ENCODE results near the gene POLRMT. TPM values are rescaled to one million over a fixed set of nuclear protein-coding genes. Genes with fewer than 3 reads are reported as not detected.
"Not testable (repeated sequence)": the region's sequence is repeated elsewhere in the genome, so short reads cannot be mapped to it uniquely, and the experiment has no call there.

The POLRMT gene
- total RNA-seq, 4 donors from 2014 or later: 22.1 to 39.5 (median 28.1) TPM

- ATAC-seq: peak; percentile 20
- TF ChIP-seq, protein P1, sequence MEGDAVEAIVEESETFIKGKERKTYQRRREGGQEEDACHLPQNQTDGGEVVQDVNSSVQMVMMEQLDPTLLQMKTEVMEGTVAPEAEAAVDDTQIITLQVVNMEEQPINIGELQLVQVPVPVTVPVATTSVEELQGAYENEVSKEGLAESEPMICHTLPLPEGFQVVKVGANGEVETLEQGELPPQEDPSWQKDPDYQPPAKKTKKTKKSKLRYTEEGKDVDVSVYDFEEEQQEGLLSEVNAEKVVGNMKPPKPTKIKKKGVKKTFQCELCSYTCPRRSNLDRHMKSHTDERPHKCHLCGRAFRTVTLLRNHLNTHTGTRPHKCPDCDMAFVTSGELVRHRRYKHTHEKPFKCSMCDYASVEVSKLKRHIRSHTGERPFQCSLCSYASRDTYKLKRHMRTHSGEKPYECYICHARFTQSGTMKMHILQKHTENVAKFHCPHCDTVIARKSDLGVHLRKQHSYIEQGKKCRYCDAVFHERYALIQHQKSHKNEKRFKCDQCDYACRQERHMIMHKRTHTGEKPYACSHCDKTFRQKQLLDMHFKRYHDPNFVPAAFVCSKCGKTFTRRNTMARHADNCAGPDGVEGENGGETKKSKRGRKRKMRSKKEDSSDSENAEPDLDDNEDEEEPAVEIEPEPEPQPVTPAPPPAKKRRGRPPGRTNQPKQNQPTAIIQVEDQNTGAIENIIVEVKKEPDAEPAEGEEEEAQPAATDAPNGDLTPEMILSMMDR (IDR thresholded peaks at IDR 0.05): no peak
- Histone ChIP-seq H3K27ac (peak overlapping the region in 3 of 4 donors; percentile 77 to 81 (median 80)), H3K27me3 (no peaks in the 10 kb centered on the region), H3K4me1 (peaks cover 3 to 56% (median 18%) of the 10 kb centered on the region in 3 donors), H3K4me3 (peak overlapping the region; percentile 73 to 90), H3K9me3 (no peaks in the 10 kb centered on the region), H3K36me3 (peaks cover 0 to 37% of the 10 kb centered on the region in 2 donors)
- 6% methylated on average over 3 of the region's 35 CpGs; no CpG with 5 or more reads in 1 of the 2 donors for WGBS, 2 donors (ENCODE audit: low coverage in 1 of 2)
Observed at GRCh38 chr19:632579-633067, 714 bp downstream of the POLRMT start.

- Histone ChIP-seq H3K9me3 (no peaks in the 10 kb centered on the region), H3K36me3 (peaks cover 0 to 54% of the 10 kb centered on the region in 2 donors), H3K27me3 (no peaks in the 10 kb centered on the region), H3K27ac (no peak overlapping the region), H3K4me1 (peaks cover 3 to 56% (median 18%) of the 10 kb centered on the region in 3 donors), H3K4me3 (no peak overlapping the region)
- no peak for ATAC-seq
- TF ChIP-seq EP300 (IDR thresholded peaks at IDR 0.05): no peak
- TF ChIP-seq, protein P1 (IDR thresholded peaks at IDR 0.05): no peak
- TF ChIP-seq POLR2AphosphoS5 (IDR thresholded peaks at IDR 0.05): no peak
- TF ChIP-seq POLR2A (IDR thresholded peaks at IDR 0.05): no peak
- WGBS, 2 donors (ENCODE audit: low coverage in 1 of 2): 85 to 89% methylated on average over 3 to 13 of the region's 30 CpGs
Observed at GRCh38 chr19:629961-630714, 3.2 kb downstream of the POLRMT start.

DNA sequence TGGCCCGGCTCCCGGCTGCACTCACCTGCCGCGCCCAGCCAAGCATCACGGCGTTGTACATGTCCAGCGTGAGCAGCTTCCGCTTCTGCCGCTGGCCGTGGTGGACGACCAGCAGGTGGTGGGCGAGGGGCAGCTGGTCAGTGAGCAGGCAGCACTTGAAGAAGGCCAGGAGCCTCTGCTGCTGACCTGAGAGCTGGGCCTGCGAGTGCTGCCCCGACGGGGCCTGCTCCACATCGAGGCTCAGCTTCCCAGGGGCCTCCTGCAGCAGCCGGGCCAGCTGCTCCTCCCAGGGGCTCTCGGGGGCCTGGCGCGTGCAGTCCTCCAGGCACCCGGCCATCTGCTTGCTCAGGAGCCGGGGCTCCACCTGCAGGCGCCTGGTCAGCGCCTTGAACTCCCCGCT lies 3.8 kb downstream of the POLRMT start:
- 94% methylated on average over 4 of the region's 25 CpGs; no CpG with 5 or more reads in 1 of the 2 donors for WGBS, 2 donors (ENCODE audit: low coverage in 1 of 2)
- H3K27me3 ChIP-seq, ATAC-seq: not testable (repeated sequence)

GRCh38 chr19:628168-628567 lies 5.2 kb downstream of the POLRMT start:
- peaks cover 0 to 42% (median 9%) of the 10 kb centered on the region in 3 donors for H3K4me1 ChIP-seq
- no peak overlapping the region for H3K27ac ChIP-seq
- 66 to 93% methylated on average over 5 to 8 of the region's 19 CpGs for WGBS, 2 donors (ENCODE audit: low coverage in 1 of 2)
- no peak overlapping the region for H3K4me3 ChIP-seq
- no peak for ATAC-seq
- H3K27me3 ChIP-seq: no peaks in the 10 kb centered on the region
- no peaks in the 10 kb centered on the region for H3K9me3 ChIP-seq
- no peak for TF ChIP-seq POLR2A (IDR thresholded peaks at IDR 0.05)
- TF ChIP-seq, protein P1 (IDR thresholded peaks at IDR 0.05): peak in 1 of 4 experiments; percentile 21
- H3K36me3 ChIP-seq: peaks cover 0 to 74% of the 10 kb centered on the region in 2 donors

More for the DNA sequence above, 3.8 kb downstream of the POLRMT start:
- peaks cover 3 to 50% (median 14%) of the 10 kb centered on the region in 3 donors for H3K4me1 ChIP-seq
- not testable (repeated sequence) for H3K9me3 ChIP-seq, H3K4me3 ChIP-seq, H3K27ac ChIP-seq
- peaks cover 0 to 61% of the 10 kb centered on the region in 2 donors for H3K36me3 ChIP-seq

GRCh38 chr19:626566-626965 lies 6.8 kb downstream of the POLRMT start:
- ATAC-seq, H3K4me3 ChIP-seq, H3K27ac ChIP-seq, H3K9me3 ChIP-seq, H3K27me3 ChIP-seq: not testable (repeated sequence)
- WGBS, 2 donors (ENCODE audit: low coverage in 1 of 2): 92% methylated on average over 5 to 6 of the region's 7 CpGs
- Histone ChIP-seq H3K4me1 (peaks cover 0 to 26% (median 0%) of the 10 kb centered on the region in 3 donors), H3K36me3 (peaks cover 0 to 87% of the 10 kb centered on the region in 2 donors)

GRCh38 chr19:625257-625656 lies 8.1 kb downstream of the POLRMT start:
- no peak for ATAC-seq
- Histone ChIP-seq H3K9me3 (no peaks in the 10 kb centered on the region), H3K4me1 (peaks cover 0 to 14% (median 0%) of the 10 kb centered on the region in 3 donors), H3K27me3 (no peaks in the 10 kb centered on the region), H3K36me3 (peaks cover 0 to 93% of the 10 kb centered on the region in 2 donors), H3K4me3 (no peak overlapping the region), H3K27ac (no peak overlapping the region)
- TF ChIP-seq EP300 (IDR thresholded peaks at IDR 0.05) (no peak), POLR2AphosphoS5 (IDR thresholded peaks at IDR 0.05) (no peak), POLR2A (IDR thresholded peaks at IDR 0.05) (no peak)
- TF ChIP-seq, protein P1 (IDR thresholded peaks at IDR 0.05): no peak
- WGBS, 2 donors (ENCODE audit: low coverage in 1 of 2): 95% methylated on average over 5 of the region's 5 CpGs; no CpG with 5 or more reads in 1 of the 2 donors
